ENCODE measurements around the gene RSPH1.

Gene RSPH1

GRCh38 chr21:42443181-42443785 is 52.7 kb downstream of the RSPH1 start:
- no peak for DNase-seq

- DNase-seq, result no peak
Measured at GRCh38 chr21:42441963-42442362, 54.1 kb downstream of the RSPH1 start.

- no peak for DNase-seq
Measured at GRCh38 chr21:42440187-42440792, 55.7 kb downstream of the RSPH1 start.

GRCh38 chr21:42439284-42440186 is 56.5 kb downstream of the RSPH1 start:
- DNase-seq, result no peak

GRCh38 chr21:42438316-42439205 is 57.5 kb downstream of the RSPH1 start:
- DNase-seq, result no peak

- no peak for DNase-seq
Measured at GRCh38 chr21:42437786-42438185, 58.2 kb downstream of the RSPH1 start.

- DNase-seq, result no peak
Measured at GRCh38 chr21:42436914-42437313, 59.1 kb downstream of the RSPH1 start.

- no peak for DNase-seq
Measured at GRCh38 chr21:42435833-42436232, 60.2 kb downstream of the RSPH1 start.

GRCh38 chr21:42435401-42435800 is 60.6 kb downstream of the RSPH1 start:
- DNase-seq, result no peak

- DNase-seq, result no peak
Measured at GRCh38 chr21:42434884-42435283, 61.1 kb downstream of the RSPH1 start.

GRCh38 chr21:42433946-42434551 is 62.0 kb downstream of the RSPH1 start:
- no peak for DNase-seq

GRCh38 chr21:42432695-42433094 is 63.3 kb downstream of the RSPH1 start:
- no peak for DNase-seq

GRCh38 chr21:42431196-42431595 is 64.8 kb downstream of the RSPH1 start:
- DNase-seq, result no peak

- DNase-seq, result no peak
Measured at GRCh38 chr21:42430521-42430920, 65.5 kb downstream of the RSPH1 start.

- no peak for DNase-seq
Measured at GRCh38 chr21:42429856-42430255, 66.2 kb downstream of the RSPH1 start.

GRCh38 chr21:42429021-42429420 is 67.0 kb downstream of the RSPH1 start:
- no peak for DNase-seq

- no peak for DNase-seq
Measured at GRCh38 chr21:42427809-42428419, 68.1 kb downstream of the RSPH1 start.

GRCh38 chr21:42426876-42427480 is 69.0 kb downstream of the RSPH1 start:
- DNase-seq, result no peak

- DNase-seq, result no peak
Measured at GRCh38 chr21:42426424-42426823, 69.6 kb downstream of the RSPH1 start.

GRCh38 chr21:42425591-42425990 is 70.4 kb downstream of the RSPH1 start:
- DNase-seq, result no peak

GRCh38 chr21:42424914-42425541 is 71.0 kb downstream of the RSPH1 start:
- DNase-seq, result no peak

Data from NCI-H1694 treated with DMSO at 0.1 percent for 48 hours (cell line).